ENCODE measurements around the gene POC1A.

- TF ChIP-seq, protein P1, sequence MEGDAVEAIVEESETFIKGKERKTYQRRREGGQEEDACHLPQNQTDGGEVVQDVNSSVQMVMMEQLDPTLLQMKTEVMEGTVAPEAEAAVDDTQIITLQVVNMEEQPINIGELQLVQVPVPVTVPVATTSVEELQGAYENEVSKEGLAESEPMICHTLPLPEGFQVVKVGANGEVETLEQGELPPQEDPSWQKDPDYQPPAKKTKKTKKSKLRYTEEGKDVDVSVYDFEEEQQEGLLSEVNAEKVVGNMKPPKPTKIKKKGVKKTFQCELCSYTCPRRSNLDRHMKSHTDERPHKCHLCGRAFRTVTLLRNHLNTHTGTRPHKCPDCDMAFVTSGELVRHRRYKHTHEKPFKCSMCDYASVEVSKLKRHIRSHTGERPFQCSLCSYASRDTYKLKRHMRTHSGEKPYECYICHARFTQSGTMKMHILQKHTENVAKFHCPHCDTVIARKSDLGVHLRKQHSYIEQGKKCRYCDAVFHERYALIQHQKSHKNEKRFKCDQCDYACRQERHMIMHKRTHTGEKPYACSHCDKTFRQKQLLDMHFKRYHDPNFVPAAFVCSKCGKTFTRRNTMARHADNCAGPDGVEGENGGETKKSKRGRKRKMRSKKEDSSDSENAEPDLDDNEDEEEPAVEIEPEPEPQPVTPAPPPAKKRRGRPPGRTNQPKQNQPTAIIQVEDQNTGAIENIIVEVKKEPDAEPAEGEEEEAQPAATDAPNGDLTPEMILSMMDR (optimal IDR thresholded peaks at IDR 0.05 in 1 of 3, IDR thresholded peaks at IDR 0.05 in 1 of 3, conservative IDR thresholded peaks at IDR 0.05 in 1 of 3; ENCODE audit: extremely low read depth in 1 of 3, insufficient read depth in 2 of 3, low read length in 3 of 3): no peak
- no peak for TF ChIP-seq EZH2 (IDR thresholded peaks at IDR 0.05; ENCODE audit: low read length)
Measured at GRCh38 chr3:52056968-52057811, 97.0 kb downstream of the POC1A start.

Measured in keratinocyte (primary cell).